BE2C (cell line): ENCODE data around the gene DDX31.

Source experiments
- DNase-seq: peaks from one replicate; pipeline ENCODE4 v3.0.0-alpha.2; 2020
- H3K27me3 ChIP-seq: fragments of 250-450 bp; sonication (Bioruptor Pico); 2 replicates; pipeline ENCODE4 v1.5.1; 2020; ENCODE audit warnings: mild to moderate bottlenecking
- H3K36me3 ChIP-seq: fragments of 250-450 bp; sonication (Bioruptor Pico); 2 replicates; pipeline ENCODE4 v1.5.1; 2020; ENCODE audit warnings: mild to moderate bottlenecking
- H3K4me1 ChIP-seq: fragments of 250-450 bp; sonication (Bioruptor Pico); 2 replicates; pipeline ENCODE4 v1.5.1; 2020
- H3K4me3 ChIP-seq: 2 replicates; pipeline ENCODE4 v1.5.1; 2011; ENCODE audit warnings: low read depth, low read length
- H3K9me3 ChIP-seq: fragments of 250-450 bp; sonication (Bioruptor Pico); 2 replicates; pipeline ENCODE4 v1.5.1; 2020
- CTCF ChIP-seq: IDR thresholded peaks from 2 replicates; pipeline ENCODE4 v1.5.1; 2012; ENCODE audit warnings: mild to moderate bottlenecking, low read depth, low read length

The DDX31 gene

DNA sequence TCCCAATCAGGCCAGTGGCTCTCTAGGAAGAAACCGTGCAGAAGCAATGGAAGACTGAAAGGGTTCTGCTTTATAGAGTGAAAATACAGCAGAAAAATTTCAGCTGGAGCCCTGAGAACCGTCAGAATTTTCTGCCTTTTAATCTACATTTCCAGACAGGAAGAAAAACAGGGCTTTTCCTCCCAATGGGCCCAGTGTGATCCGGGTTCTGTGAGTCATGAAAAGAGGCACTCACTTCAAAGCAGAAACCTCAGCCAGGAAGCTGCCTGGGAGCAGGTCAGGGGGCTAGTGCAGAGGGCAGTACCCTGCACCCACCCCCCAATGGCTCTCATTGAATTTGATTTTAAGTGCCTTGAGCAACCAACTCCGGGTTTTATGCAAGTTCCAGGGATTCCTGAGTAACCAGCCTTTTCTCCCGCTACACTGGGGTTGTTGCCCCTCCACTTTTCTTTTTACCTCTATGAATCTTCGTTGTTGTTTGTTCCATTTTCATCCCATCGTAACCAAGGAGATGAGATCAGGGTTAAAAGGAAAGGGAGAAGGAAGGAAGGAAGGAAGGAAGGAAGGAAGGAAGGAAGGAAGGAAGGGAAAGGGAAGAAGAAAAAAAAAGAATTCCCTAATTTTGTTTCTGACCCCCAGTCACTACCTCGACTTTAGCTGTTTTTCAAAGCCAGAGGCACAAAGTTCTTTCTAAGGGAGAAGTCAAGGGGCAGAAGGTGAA is 86.0 kb downstream of the DDX31 start:
- Histone ChIP-seq H3K36me3 (no peaks in the 10 kb centered on the region), H3K4me3 (no peak overlapping the region), H3K4me1 (peaks cover 10% of the 10 kb centered on the region; the same call in 1 of the 2 replicates), H3K27me3 (peaks cover 98% of the 10 kb centered on the region), H3K9me3 (no peaks in the 10 kb centered on the region)
- TF ChIP-seq CTCF, result no peak
- no peak for DNase-seq

GRCh38 chr9:132582786-132583583 is 86.8 kb downstream of the DDX31 start:
- no peak for TF ChIP-seq CTCF
- DNase-seq, result no peak
- Histone ChIP-seq H3K4me1 (peaks cover 10% of the 10 kb centered on the region; the same call in 1 of the 2 replicates), H3K27me3 (peaks cover 96% of the 10 kb centered on the region), H3K9me3 (no peaks in the 10 kb centered on the region), H3K4me3 (no peak overlapping the region), H3K36me3 (no peaks in the 10 kb centered on the region)

DNA sequence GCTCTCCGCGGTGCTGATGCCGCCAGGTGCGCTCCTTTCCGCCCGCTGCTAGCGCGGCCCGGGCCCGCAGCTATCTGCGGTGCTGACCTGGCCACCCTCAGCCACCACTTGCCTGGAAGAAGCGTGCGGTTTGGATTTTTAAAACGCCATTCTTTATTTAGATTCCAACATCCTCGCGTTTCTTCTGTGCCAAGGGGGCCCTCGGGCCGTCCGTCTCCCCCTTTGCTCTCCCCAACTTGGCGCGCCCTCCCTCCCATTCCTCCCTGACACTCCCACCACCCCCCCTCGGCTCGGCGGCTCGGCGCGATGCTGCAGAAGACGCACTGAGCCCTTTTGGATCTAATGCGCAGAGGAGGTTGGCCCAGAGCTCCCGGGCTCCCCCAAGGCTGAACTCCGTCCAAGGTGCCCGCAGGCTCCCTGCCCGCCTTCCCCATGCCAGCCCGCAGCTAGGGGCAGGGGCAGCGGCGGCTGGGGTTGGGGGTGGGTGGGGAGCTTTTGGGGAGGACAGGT is 87.5 kb downstream of the DDX31 start, which contains the start of gene BARHL1:
BARHL1 (plus strand) TSS at position 331 of the 510 bp plus-strand sequence. CDS start 192 bp downstream, outside the sequence.
- H3K4me3 ChIP-seq, result peak within 1 kb of the TSS; percentile 50
- peaks cover 94% of the 10 kb centered on the region for H3K27me3 ChIP-seq
- peaks cover 10% of the 10 kb centered on the region; the same call in 1 of the 2 replicates for H3K4me1 ChIP-seq
- no peaks in the 10 kb centered on the region for H3K36me3 ChIP-seq
- no peak for DNase-seq
- no peaks in the 10 kb centered on the region for H3K9me3 ChIP-seq
- TF ChIP-seq CTCF, result no peak

GRCh38 chr9:132579427-132579798 is 90.4 kb downstream of the DDX31 start:
- no peaks in the 10 kb centered on the region for H3K9me3 ChIP-seq
- no peaks in the 10 kb centered on the region for H3K36me3 ChIP-seq
- no peak for TF ChIP-seq CTCF
- no peak for DNase-seq
- peaks cover 64% of the 10 kb centered on the region for H3K27me3 ChIP-seq
- no peak overlapping the region for H3K4me3 ChIP-seq
- H3K4me1 ChIP-seq, result peaks cover 10% of the 10 kb centered on the region; the same call in 1 of the 2 replicates

GRCh38 chr9:132578367-132578932 is 91.3 kb downstream of the DDX31 start:
- peaks cover 56% of the 10 kb centered on the region for H3K27me3 ChIP-seq
- no peaks in the 10 kb centered on the region for H3K36me3 ChIP-seq
- DNase-seq, result no peak
- H3K9me3 ChIP-seq, result no peaks in the 10 kb centered on the region
- TF ChIP-seq CTCF, result no peak
- no peak overlapping the region for H3K4me3 ChIP-seq
- H3K4me1 ChIP-seq, result peaks cover 10% of the 10 kb centered on the region; the same call in 1 of the 2 replicates
